Lower leg skin (tissue), 4 donors: ENCODE data around the gene ARF4. TPM values are rescaled to one million over a fixed set of nuclear protein-coding genes. Genes with fewer than 3 reads are reported as not detected.

Experiments used
- DNase-seq, 2 donors: peaks; one replicate each; pipeline ENCODE4 v3.0.0-alpha.2; 2019; ENCODE audit warnings: low spot score in 2 of 2
- H3K4me3 ChIP-seq: fragments of 200-600 bp; sonication (generic); 2 replicates; pipeline ENCODE4 v1.5.1; 2017; ENCODE audit warnings: mild to moderate bottlenecking, low read depth; ENCODE audit not compliant: poor library complexity, severe bottlenecking
- POLR2A ChIP-seq, 2 donors: fragments of 450-650 bp; IDR thresholded peaks; one replicate each; pipeline ENCODE4 v1.6.1; 2016 to 2017; ENCODE audit warnings: antibody characterized with exemption in 2 of 2, mild to moderate bottlenecking in 1 of 2, moderate library complexity in 1 of 2
- WGBS, 2 donors: methylation state at CpG; one replicate each; pipeline ENCODE4 v1.1.5; 2018; 5-methylcytosine and 5-hydroxymethylcytosine counted together
- intact Hi-C: fragments of 100-400 bp; cut with DNase I; formaldehyde crosslinking; loops from one replicate; pipeline ENCODE4 v1.15.0; 2023; ENCODE audit warnings: low total_unique reads
- total RNA-seq, 4 donors: library from RNA; depleted of rRNA; stranded (reverse); fragments of >200 nt; gene quantifications; one replicate each; pipeline ENCODE4 v1.1.0, GENCODE V29; 2016
- TF ChIP-seq, protein P1 (sequence below), 3 donors: fragments of 450-650 bp; IDR thresholded peaks; one replicate each; pipeline ENCODE4 v1.5.1; 2016; ENCODE audit warnings: antibody characterized with exemption in 3 of 3, mild to moderate bottlenecking in 3 of 3, moderate library complexity in 2 of 3

ARF4 gene
- total RNA-seq, 4 donors from 2014 or later = 39.5 to 61.6 (median 59.2) TPM

- no peak for TF ChIP-seq POLR2A (IDR thresholded peaks at IDR 0.05)
Measured at GRCh38 chr3:57546616-57547015, 50.5 kb downstream of the ARF4 start.

GRCh38 chr3:57545636-57546268, 51.4 kb downstream of the ARF4 start:
- TF ChIP-seq, protein P1, sequence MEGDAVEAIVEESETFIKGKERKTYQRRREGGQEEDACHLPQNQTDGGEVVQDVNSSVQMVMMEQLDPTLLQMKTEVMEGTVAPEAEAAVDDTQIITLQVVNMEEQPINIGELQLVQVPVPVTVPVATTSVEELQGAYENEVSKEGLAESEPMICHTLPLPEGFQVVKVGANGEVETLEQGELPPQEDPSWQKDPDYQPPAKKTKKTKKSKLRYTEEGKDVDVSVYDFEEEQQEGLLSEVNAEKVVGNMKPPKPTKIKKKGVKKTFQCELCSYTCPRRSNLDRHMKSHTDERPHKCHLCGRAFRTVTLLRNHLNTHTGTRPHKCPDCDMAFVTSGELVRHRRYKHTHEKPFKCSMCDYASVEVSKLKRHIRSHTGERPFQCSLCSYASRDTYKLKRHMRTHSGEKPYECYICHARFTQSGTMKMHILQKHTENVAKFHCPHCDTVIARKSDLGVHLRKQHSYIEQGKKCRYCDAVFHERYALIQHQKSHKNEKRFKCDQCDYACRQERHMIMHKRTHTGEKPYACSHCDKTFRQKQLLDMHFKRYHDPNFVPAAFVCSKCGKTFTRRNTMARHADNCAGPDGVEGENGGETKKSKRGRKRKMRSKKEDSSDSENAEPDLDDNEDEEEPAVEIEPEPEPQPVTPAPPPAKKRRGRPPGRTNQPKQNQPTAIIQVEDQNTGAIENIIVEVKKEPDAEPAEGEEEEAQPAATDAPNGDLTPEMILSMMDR (IDR thresholded peaks at IDR 0.05) = no peak
- 58 to 64% methylated on average over 7 of the region's 7 CpGs for WGBS, 2 donors
- no peak for DNase-seq
- intact Hi-C loops = no loop called here
- H3K4me3 ChIP-seq = no peak overlapping the region

More at GRCh38 chr3:57546616-57547015, 50.5 kb downstream of the ARF4 start:
- 94 to 95% methylated on average over 1 of the region's 1 CpG for WGBS, 2 donors
- DNase-seq = peak in 1 of 2 donors; percentile 3
- H3K4me3 ChIP-seq = no peak overlapping the region
- intact Hi-C loops = no loop called here

GRCh38 chr3:57544181-57545125, 52.7 kb downstream of the ARF4 start, which contains the start of gene DNAH12:
TSS of gene DNAH12 (minus strand) at chr3:57544344. CDS start at chr3:57542870, 1,474 bp downstream.
- H3K4me3 ChIP-seq = no peak within 1 kb of the TSS
- DNase-seq = peak in 1 of 2 donors; percentile 80
- 7 to 9% methylated on average over 20 of the region's 20 CpGs for WGBS, 2 donors
- TF ChIP-seq, protein P1 (IDR thresholded peaks at IDR 0.05) = no peak
- TF ChIP-seq POLR2A (IDR thresholded peaks at IDR 0.05) = no peak
- intact Hi-C loops = no loop called here

GRCh38 chr3:57538465-57538864, 58.7 kb downstream of the ARF4 start:
- H3K4me3 ChIP-seq = no peak overlapping the region
- WGBS, 2 donors = 63 to 76% methylated on average over 3 of the region's 3 CpGs
- no peak for DNase-seq
- TF ChIP-seq, protein P1 (IDR thresholded peaks at IDR 0.05) = no peak
- TF ChIP-seq POLR2A (IDR thresholded peaks at IDR 0.05) = no peak
- intact Hi-C loops = no loop called here

GRCh38 chr3:57530071-57530608, 67.0 kb downstream of the ARF4 start:
- H3K4me3 ChIP-seq = no peak overlapping the region
- DNase-seq = no peak
- no peak for TF ChIP-seq POLR2A (IDR thresholded peaks at IDR 0.05)
- TF ChIP-seq, protein P1 (IDR thresholded peaks at IDR 0.05) = no peak
- intact Hi-C loops = no loop called here

Other genes starting within 250 kb of the ARF4 start
- under 1 TPM in 2 of 4 donors, not detected in 2; under 0.01 to 0.03 TPM for gene DNAH12, start 53.0 kb downstream of the ARF4 start, total RNA-seq
- gene PDE12, start 41.1 kb downstream of the ARF4 start, total RNA-seq = 10 to 100 TPM; 17.4 to 26.6 (median 22.1) TPM
- gene DENND6A, start 95.7 kb upstream of the ARF4 start, total RNA-seq = 10 to 100 TPM; 16.1 to 38.2 (median 24.7) TPM
- 10 to 100 TPM; 49.5 to 56.0 (median 51.0) TPM for gene SLMAP, start 159.0 kb upstream of the ARF4 start, total RNA-seq